ENCODE results near the gene CDIPT. TPM values are rescaled to one million over a fixed set of nuclear protein-coding genes. Genes with fewer than 3 reads are reported as not detected.

Gene CDIPT
- total RNA-seq, 1 donor from 2014 or later = 28.7 TPM

- peaks cover 66% of the 10 kb centered on the region for H3K36me3 Mint-ChIP-seq (ENCODE audit: low read depth)
- no peak overlapping the region for H3K27ac Mint-ChIP-seq
- H3K4me3 Mint-ChIP-seq = no peak overlapping the region
- ATAC-seq (ENCODE audit: low read depth) (no peak), DNase-seq (no peak)
- H3K9me3 Mint-ChIP-seq = no peaks in the 10 kb centered on the region
- CTCF ChIA-PET = interaction anchor here (1.0 to 1.1 kb wide), 2 partner anchors 24 to 37 kb away, joined by 3 read pairs; partner anchors contain the start of gene MVP
- H3K27me3 Mint-ChIP-seq = no peaks in the 10 kb centered on the region
- TF ChIP-seq CTCF (IDR thresholded peaks at IDR 0.05) = no peak
- intact Hi-C loops (cut with micrococcal nuclease) = no loop called here
- POLR2A ChIA-PET = no interaction called here
- H3K4me1 Mint-ChIP-seq = no peaks in the 10 kb centered on the region
Measured at GRCh38 chr16:29844575-29845331, 18.3 kb downstream of the CDIPT start.

DNA sequence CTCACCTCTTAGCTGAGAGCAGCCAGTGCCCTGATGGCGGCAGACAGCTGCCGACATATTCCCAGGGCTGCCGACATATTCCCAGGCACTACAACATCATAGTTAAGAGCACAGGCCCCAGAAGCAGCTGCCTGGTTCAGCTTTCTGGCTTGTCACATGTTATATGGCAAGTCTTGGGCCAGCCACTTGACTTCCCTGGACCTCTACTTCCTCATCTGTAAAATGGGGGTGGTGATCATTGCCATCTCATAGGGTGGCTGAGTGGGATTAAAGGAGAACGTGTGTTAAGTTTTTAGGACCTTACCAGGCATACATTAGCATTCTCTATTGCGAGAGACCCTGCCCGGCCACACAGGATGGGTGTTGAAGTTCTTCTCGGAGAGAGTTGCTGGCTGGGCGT is 19.1 kb downstream of the CDIPT start:
- no peak overlapping the region for H3K27ac Mint-ChIP-seq
- CTCF ChIA-PET = interaction anchor here (1.0 kb wide), 1 partner anchor 23 kb away, joined by 3 read pairs; the partner anchor contains the start of gene MVP
- POLR2A ChIA-PET = no interaction called here

GRCh38 chr16:29842732-29843346 is 20.2 kb downstream of the CDIPT start:
- Mint-ChIP-seq H3K27ac (no peak overlapping the region), H3K36me3 (ENCODE audit: low read depth) (peaks cover 81% of the 10 kb centered on the region), H3K4me3 (no peak overlapping the region), H3K9me3 (no peaks in the 10 kb centered on the region), H3K27me3 (no peaks in the 10 kb centered on the region), H3K4me1 (no peaks in the 10 kb centered on the region)
- POLR2A ChIA-PET = no interaction called here
- CTCF ChIA-PET = no interaction called here
- no peak for DNase-seq
- ATAC-seq (ENCODE audit: low read depth) = no peak
- intact Hi-C loops (cut with micrococcal nuclease) = no loop called here
- TF ChIP-seq CTCF (IDR thresholded peaks at IDR 0.05) = no peak

More for the DNA sequence above, 19.1 kb downstream of the CDIPT start:
- Mint-ChIP-seq H3K9me3 (no peaks in the 10 kb centered on the region), H3K4me1 (no peaks in the 10 kb centered on the region), H3K36me3 (ENCODE audit: low read depth) (peaks cover 74% of the 10 kb centered on the region), H3K27me3 (no peaks in the 10 kb centered on the region), H3K4me3 (no peak overlapping the region)
- TF ChIP-seq CTCF (IDR thresholded peaks at IDR 0.05) = no peak
- no peak for ATAC-seq (ENCODE audit: low read depth)
- intact Hi-C loops (cut with micrococcal nuclease) = no loop called here
- no peak for DNase-seq

GRCh38 chr16:29841631-29842030 is 21.4 kb downstream of the CDIPT start:
- CTCF ChIA-PET = no interaction called here

More at GRCh38 chr16:29841631-29842030, 21.4 kb downstream of the CDIPT start:
- POLR2A ChIA-PET = no interaction called here
- Mint-ChIP-seq H3K27me3 (no peaks in the 10 kb centered on the region), H3K36me3 (ENCODE audit: low read depth) (peaks cover 81% of the 10 kb centered on the region), H3K27ac (no peak overlapping the region), H3K9me3 (no peaks in the 10 kb centered on the region), H3K4me3 (no peak overlapping the region), H3K4me1 (no peaks in the 10 kb centered on the region)
- intact Hi-C loops (cut with micrococcal nuclease) = no loop called here
- DNase-seq = no peak
- TF ChIP-seq CTCF (IDR thresholded peaks at IDR 0.05) = no peak
- ATAC-seq (ENCODE audit: low read depth) = no peak
